Ureter (tissue), 1 donor: ENCODE results near the gene CGREF1. TPM values are rescaled to one million over a fixed set of nuclear protein-coding genes. Genes with fewer than 3 reads are reported as not detected.

ENCODE experiments used
- DNase-seq: peaks from one replicate; pipeline ENCODE4 v3.0.0-alpha.2; 2020; ENCODE audit warnings: low spot score
- total RNA-seq: library from RNA; stranded (reverse); gene quantifications from one replicate; pipeline ENCODE4 v1.2.4, GENCODE V29; 2023
- donor health status: DM: yes; HTN: yes; CAD: no.

Gene CGREF1
- total RNA-seq, 1 donor from 2014 or later = 1.9 TPM

- DNase-seq = no peak
These were observed 44.0 kb downstream of the CGREF1 start for GRCh38 chr2:27074738-27075565.

DNA sequence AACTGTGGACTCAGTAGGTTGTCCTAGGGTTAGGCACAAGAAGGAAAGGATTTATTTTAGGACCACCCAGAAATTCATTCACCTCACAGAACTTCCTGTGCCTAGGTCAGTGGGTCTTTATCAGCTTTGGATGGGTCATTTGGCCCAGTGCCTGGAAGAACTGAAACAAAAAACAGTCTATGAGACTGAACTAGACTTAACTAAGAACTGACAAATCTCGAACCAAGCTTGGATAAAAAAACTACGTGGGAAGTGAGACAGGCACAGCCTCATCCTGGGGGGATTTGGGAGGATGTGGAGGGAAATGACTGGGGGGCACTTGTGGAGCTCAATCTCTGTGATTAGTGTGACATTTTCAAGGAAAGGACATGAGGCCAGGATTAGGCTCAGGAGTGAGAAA lies 45.1 kb downstream of the CGREF1 start:
- DNase-seq = no peak

DNA sequence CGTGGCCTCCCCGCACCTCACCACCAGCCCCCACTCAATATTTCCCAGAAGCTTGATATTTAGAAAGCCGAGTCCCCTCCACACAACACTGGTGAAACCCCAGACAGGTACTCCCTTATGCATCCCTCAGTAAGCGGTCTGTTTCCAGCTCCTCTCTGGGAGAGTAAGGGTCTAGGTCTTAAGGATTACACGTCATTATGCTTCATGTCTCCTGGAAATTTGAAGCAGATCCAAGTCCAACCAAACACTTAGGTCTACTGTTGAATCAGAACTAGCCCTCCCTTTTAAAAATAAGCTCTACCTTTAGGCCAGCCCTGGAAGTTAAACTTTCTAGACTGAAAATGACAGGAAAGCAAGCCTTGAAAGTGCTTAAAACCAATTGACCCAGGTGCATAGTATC lies 46.0 kb downstream of the CGREF1 start:
- DNase-seq = no peak

DNA sequence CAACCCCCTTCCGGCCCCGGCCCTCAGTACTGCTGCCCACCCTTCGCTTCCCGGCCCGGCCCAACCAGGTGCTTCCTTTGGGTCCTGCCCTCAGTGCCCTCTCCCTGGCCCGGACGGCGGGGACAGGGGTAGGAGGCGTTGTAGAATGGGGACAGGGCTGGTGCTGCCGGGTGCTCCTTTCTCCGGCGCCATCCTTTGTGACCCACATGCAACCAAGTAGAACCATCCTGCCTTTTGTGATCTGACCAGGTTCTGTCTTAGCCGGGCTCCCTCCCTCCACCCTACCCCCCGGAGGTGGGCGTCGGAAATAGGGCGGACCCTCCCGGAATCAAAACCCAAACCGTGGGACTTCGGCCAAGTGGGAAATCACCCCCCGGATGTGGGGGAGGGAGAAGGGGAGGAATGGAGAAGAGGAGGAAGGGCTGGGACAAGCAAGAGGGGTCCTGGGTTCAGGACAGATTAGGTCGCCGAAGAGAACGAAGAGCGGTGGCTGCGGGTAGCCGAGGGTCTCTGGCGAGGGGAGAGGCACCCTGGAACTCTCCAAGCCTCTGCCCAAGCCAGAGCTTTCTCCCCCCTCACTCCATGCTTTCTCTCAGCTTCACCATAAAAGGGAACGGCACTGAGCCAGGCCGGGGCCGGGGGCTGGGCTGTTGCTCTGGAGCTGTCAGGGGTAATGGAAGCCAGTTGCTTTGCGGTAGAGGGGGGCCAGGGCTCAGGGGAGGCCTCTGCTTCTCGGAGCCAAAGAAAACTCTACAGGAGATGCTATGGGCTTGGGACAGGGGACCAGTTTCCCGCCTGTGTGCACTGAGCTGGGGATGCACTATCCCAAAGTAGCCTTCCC lies 46.7 kb downstream of the CGREF1 start:
- DNase-seq = peak; percentile 88

GRCh38 chr2:27071277-27071989 lies 47.5 kb downstream of the CGREF1 start, which contains the start of gene OST4:
Gene OST4, minus strand, starts transcription at chr2:27071654.
- DNase-seq = peak; percentile 94

DNA sequence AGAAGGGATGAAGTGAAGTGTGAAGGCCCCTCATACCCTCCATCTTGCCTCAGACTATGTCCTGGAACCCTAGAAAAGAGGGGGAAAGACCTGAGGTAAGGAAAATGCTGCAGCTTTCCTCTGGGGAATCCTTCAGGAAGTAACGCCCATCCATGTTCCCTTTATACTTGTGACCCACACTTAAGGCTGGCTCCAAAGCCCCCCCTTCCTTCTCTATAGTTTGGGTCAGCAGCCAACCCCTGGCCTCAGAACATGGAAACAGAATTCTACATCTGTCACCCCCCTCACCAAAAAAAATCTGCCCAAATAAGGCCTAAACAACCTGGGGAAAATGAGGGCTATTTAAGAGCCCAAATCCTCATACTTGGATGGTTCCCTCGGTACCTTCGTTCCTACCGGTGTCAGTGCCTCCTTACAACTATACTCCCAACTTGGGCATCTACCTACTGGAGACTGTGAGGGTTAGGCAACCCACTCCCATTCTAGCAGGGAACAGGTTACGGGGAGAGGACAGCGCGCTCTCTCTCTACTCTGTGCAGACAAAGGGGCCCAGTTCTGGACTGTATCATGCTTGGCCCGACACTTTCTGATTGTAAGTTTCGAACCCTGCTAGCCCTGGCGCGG lies 48.2 kb downstream of the CGREF1 start:
- DNase-seq = no peak

DNA sequence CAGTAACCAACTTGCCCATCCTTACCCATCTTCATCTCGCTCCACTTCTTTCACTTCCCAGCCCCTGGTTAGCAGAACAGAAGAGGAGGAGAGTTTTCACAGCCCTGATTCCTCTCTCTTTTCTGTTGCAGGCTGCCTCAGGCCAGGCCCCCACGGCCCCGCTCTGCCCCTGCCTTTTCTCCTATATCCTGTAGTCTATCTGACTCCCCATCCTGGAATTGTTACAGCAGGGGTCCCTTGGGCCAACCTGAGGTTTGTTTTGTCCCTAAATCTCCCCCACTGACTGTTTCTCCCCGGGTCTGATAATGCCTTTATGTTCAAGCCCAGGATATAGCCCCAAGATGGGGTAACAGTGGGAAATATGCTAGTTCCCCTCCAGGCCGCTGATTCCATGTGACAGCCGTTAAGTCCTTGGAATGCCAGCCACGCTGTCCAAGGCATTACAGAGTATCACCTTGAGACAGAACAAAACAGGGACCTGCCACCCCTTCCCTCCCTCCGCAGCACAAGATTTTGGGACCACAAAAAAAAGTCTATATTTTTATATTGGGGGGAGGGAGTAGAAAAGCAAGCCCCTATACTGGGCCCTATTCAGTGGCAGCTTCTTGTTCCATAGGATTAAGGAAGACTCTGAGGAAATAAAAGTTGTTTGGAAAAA lies 48.8 kb downstream of the CGREF1 start:
- no peak for DNase-seq

DNA sequence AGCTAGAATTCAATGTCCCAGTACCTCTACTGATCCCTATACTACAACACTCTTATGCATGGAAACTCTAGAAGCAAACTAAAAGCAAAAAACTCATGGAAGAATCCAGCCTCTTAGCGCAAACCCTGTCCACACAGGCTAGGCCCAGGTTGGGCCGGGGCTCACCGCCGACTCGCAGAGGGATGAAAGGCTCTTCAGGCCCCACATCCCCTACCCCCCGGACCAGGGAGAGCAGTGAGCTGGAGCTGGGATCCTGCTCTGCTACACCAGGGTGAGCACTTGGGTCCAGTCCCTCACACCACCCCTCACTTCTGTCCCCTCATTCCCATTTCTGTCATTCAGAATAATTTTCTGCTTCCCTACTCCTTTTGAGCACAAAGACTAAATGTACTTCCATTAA lies 49.5 kb downstream of the CGREF1 start:
- no peak for DNase-seq

- DNase-seq = no peak
These were observed 51.5 kb downstream of the CGREF1 start for GRCh38 chr2:27067385-27067784.

DNA sequence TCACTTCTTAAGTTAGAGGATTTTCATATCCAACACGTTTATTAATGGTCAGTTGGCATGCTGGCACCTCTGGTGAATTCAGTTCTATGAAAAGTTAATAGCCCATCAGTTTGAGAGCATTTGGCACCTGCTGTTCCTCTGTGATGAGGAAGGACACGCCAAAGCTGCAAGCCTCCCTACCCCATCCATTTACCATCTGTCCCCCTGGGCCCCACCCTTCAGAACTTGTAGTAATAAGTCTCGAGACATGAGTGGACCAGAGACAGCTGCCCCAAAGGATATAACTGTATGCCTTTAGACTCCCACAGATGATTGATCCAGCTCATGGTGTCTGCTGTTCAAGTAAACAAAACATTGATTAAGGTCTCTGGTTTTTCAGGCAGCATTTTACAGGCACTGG lies 53.8 kb downstream of the CGREF1 start:
- DNase-seq = no peak

- DNase-seq = no peak
These were observed 58.6 kb downstream of the CGREF1 start for GRCh38 chr2:27060323-27060722.

DNA sequence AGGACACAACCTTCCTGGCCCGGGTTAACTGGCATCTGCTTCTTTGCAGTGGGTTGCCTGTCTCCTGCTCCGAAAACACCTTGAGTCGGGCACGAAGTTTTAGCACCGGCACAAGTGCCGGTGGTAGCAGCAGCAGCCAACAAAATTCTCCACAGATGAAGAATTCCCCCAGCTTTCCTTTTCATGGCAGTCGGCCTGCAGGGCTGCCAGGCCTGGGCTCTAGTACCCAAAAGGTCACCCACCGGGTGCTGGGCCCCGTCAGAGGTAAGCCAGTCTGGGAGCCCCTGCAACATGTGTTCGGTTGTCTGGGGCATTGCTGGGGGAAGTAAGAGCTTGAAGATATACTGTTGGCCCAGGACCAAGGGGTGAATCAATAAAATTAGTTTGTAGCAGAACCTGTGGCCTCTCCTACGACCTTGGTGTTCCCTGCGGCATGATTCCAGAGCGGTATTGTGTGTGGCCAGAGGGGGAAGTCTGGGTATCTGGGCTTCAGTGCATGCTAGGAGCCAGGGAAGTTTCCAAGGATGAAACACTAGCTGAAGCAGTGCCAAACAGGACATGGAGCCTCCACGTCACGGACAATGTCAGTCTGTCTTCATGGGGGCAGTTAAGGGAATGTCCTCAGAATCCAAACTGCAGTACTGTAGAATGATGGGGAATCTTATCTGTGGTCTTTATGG lies 59.6 kb downstream of the CGREF1 start:
- no peak for DNase-seq

DNA sequence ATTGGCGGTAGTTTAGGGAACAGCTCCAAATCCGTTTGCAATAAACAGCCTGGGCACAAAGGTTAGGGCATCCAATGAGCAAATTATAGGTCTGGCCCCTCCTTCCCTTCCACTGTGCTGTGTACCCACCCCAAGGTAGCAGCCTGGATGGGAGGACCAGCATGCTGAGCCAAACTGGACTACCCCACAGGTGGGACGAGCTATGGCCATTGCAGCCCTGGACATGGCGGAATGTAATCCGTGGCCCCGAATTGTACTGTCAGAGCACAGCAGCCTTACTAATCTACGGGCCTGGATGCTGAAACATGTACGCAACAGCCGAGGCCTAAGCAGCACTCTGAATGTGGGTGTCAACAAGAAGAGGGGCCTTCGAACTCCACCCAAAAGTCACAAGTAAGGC lies 60.7 kb downstream of the CGREF1 start:
- no peak for DNase-seq

GRCh38 chr2:27057184-27057583 lies 61.7 kb downstream of the CGREF1 start:
- DNase-seq = no peak

DNA sequence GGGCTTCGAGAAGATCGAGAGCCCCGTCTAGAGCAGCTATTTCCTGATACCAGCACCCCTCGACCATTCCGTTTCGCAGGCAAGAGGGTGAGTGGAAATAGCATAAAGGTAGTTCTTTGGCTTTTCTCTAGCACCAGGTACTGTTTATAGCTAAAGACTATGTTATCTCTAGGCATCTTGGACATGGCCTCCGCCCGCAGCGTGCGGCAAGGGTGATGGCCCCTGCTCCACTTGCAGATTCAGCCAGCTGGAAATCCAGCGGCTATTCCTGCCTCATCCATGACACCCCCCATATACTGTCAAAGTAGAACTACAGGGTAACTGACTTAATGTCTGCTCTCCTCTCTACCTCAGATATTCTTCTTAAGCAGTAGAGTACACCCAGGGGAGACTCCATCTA lies 64.2 kb downstream of the CGREF1 start:
- no peak for DNase-seq

DNA sequence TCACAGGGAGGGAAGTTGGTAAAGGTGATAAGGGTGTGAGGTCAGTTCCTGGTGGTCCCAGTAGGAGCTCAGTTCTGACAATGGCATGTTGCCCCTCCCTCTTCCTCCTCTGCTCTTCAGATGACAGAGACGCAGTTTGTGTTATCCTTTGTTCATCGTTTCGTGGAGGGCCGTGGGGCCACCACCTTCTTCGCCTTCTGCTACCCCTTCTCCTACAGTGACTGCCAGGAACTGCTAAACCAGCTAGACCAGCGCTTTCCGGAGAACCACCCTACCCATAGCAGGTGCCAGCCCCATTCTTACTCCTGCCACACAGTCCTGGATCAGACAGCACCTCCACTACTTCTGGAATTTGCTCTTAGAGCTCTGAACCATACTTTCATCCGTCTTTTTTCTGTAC lies 65.2 kb downstream of the CGREF1 start:
- no peak for DNase-seq

DNA sequence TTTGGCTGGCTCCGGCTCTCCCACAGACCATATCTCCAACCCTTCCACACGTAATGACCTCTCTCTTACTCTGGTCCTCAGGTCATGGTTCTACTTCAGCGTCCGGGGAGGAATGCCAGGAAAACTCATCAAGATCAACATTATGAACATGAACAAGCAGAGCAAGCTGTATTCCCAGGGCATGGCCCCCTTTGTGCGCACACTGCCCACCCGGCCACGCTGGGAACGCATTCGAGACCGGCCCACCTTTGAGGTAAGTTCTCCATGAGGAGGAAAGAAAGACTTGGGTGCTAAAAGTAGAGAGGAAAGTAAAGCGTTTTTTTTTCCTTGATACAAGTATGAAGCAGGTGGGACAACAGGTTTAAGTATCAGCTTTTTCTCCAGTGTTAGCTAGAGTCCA lies 65.6 kb downstream of the CGREF1 start:
- no peak for DNase-seq

DNA sequence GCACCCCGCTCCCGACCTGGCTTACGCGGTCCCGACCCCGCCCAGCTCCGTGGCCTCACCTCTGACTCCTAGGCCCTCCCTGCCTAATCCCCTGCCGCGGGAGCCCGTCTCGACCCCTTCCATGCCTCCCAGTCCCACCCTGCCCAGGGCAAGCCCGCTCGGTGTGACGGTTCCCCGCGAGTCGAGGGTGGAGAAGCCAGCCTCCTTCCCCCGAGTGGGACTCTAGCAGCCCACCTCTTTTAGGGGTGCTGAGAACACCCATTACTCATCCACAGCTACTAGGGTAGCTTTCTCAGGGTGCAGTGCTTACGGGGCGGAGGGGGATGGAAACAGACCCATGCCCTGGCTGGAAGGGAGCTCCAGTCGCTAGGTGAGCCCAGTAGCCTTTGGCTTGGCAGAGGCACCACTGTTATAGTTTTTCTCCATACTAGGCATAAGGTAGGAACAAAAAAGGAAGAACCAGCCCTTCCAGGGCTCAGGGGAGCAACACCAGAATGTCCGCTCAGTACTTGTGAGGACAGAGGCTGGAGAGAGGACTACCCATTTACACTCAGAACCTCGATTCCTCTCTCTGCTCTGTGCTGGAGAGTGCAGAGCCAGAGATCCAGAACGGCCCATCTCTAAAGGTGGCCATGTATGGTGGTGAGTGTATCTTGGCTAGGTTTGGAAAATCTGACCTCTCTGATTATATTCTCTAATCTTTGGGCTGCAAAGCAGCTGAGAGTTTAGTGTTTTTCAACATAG lies 66.9 kb downstream of the CGREF1 start:
- DNase-seq = peak; percentile 63

DNA sequence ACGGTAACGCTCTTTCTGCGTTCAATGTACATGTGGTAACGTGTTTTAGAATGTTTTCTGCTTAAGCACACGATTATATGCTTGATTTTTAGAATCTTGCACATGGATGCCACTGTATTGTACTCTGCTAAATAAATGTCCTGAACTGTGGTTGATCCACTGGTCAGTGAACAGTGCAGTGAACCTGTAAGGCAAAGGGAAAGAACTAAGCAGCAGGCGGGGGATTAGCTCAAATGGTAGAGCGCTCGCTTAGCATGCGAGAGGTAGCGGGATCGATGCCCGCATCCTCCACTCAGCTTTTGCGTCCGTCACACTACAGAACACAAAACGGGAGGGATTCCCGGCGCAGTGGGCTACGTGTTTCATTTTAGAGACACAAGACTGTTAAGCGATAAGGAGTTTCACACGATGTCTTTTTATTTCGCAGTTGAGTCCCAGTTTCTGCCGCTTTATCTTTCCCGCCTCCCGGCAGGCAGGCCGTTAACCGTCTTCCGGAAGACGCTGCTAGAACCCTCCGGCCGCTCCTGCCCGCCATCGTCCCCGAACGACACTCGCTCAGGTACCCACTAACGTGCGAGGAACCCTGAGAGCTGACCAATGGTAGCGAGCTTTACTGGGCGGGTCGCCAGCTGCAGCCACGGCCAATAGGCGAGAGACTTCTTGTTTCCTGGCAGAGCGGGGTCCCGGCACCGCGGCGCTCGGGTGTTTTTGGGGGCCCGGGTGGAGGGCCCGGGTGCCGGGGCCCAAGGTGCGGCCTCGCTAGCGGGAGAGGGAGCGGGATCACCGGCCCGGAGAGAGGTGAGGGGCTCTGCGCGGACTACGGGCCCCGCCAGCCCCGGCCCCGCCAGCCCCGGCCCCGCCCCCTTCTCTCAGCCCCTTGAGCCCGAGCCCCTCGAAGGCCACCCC lies 67.7 kb downstream of the CGREF1 start, which contains the start of gene AGBL5:
AGBL5 (plus strand) TSS at position 673 of the 906 bp plus-strand sequence. CDS start 1,291 bp downstream, outside the sequence.
- peak; percentile 97 for DNase-seq
